Cardiac muscle cell (in vitro differentiated cells and primary cell): ENCODE results near the gene KLHL5. TPM values are rescaled to one million over a fixed set of nuclear protein-coding genes. Genes with fewer than 3 reads are reported as not detected.
A peak's percentile ranks its signal among the peaks of the same experiment; 100 is the strongest.
"Not testable (repeated sequence)": the region's sequence is repeated elsewhere in the genome, so short reads cannot be mapped to it uniquely, and the experiment has no call there.

Experiments
- DNase-seq, 2 donors: peaks; one replicate each; pipeline versions ENCODE4 v3.0.0 to v3.0.0-alpha.2; 2010 to 2017; ENCODE audit warnings: low read depth in 1 of 2, low spot score in 1 of 2
- H3K27ac ChIP-seq: fragments of 200-600 bp; sonication (generic); 2 replicates; pipeline ENCODE4 v1.5.1; 2016
- H3K27me3 ChIP-seq: fragments of 200-600 bp; sonication (generic); 2 replicates; pipeline ENCODE4 v1.6.0; 2016; ENCODE audit warnings: control low read depth
- H3K36me3 ChIP-seq: fragments of 200-600 bp; sonication (generic); 2 replicates; pipeline ENCODE4 v1.5.1; 2016; ENCODE audit warnings: control low read depth
- H3K4me1 ChIP-seq: fragments of 200-600 bp; sonication (generic); 2 replicates; pipeline ENCODE4 v1.8.1; 2017; ENCODE audit warnings: low read depth, mild to moderate bottlenecking, mixed run types
- H3K4me3 ChIP-seq: fragments of 200-600 bp; sonication (generic); 2 replicates; pipeline ENCODE4 v1.5.1; 2016; ENCODE audit warnings: mild to moderate bottlenecking
- H3K9me3 ChIP-seq: fragments of 200-600 bp; sonication (generic); 2 replicates; pipeline ENCODE4 v1.5.1; 2017; ENCODE audit warnings: low read depth, mild to moderate bottlenecking, control low read depth
- polyA plus RNA-seq: library from polyadenylated mRNA; unstranded; fragments of >200 nt; fragmentation: Nextera tagmentation; extraction: Ambion mirVana; gene quantifications from 2 replicates; pipeline ENCODE4 v1.2.1, GENCODE V29; 2016
- total RNA-seq: library from RNA; depleted of rRNA; stranded (reverse); fragments of >200 nt; gene quantifications from 2 replicates; pipeline ENCODE4 v1.2.3, GENCODE V29; 2016
- TF ChIP-seq, protein P1 (sequence below): IDR thresholded peaks from 2 replicates; pipeline ENCODE4 v1.5.1; 2012; ENCODE audit warnings: low read depth, mild to moderate bottlenecking, low read length

Gene KLHL5
- total and polyA plus RNA-seq, 2 experiments from 2014 or later: 20.7 to 27.7 TPM

DNA sequence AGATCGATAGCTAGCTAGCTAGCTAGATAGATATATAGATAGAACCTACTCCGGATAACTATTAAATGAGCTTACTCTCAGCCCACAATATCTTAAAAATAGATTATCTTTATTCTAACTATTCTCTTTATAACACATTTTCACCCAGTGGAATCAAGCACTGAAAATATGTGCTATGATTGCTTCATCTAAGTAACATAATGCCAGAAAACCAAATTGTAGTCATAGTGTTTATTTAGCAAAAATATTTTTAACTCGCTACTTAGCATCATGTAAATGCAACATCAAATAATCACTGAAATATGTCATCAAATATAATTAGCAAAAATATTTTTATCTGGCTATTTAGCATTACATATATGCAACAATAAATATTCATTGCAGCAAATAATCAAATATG is 31.3 kb upstream of the KLHL5 start:
- Histone ChIP-seq H3K27me3 (no peaks in the 10 kb centered on the region), H3K4me1 (no peaks in the 10 kb centered on the region), H3K36me3 (no peaks in the 10 kb centered on the region), H3K27ac (no peak overlapping the region), H3K4me3 (no peak overlapping the region), H3K9me3 (no peaks in the 10 kb centered on the region)
- TF ChIP-seq, protein P1, sequence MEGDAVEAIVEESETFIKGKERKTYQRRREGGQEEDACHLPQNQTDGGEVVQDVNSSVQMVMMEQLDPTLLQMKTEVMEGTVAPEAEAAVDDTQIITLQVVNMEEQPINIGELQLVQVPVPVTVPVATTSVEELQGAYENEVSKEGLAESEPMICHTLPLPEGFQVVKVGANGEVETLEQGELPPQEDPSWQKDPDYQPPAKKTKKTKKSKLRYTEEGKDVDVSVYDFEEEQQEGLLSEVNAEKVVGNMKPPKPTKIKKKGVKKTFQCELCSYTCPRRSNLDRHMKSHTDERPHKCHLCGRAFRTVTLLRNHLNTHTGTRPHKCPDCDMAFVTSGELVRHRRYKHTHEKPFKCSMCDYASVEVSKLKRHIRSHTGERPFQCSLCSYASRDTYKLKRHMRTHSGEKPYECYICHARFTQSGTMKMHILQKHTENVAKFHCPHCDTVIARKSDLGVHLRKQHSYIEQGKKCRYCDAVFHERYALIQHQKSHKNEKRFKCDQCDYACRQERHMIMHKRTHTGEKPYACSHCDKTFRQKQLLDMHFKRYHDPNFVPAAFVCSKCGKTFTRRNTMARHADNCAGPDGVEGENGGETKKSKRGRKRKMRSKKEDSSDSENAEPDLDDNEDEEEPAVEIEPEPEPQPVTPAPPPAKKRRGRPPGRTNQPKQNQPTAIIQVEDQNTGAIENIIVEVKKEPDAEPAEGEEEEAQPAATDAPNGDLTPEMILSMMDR: no peak
- DNase-seq: peak in 1 of 2 donors; percentile 39

DNA sequence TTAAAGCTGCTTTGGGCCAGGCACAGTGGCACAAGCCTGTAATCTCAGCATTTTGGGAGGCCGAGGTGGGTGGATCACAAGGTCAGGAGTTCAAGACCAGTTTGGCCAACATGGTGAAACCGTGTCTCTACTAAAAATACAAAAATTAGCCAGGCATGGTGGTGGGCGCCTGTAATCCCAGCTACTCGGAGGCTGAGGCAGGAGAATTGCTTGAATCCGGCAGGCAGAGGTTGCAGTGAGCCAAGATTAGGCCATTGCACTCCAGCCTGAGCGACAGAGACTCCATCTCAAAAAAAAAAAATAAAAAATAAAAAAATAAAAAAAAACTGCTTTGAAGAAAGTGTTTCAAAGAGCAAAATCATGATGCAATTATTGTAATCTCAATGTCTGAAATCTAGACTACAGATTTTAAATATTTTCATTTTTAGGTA is 30.4 kb upstream of the KLHL5 start:
- not testable (repeated sequence) for H3K36me3 ChIP-seq, H3K9me3 ChIP-seq, DNase-seq, H3K4me3 ChIP-seq, H3K4me1 ChIP-seq, H3K27me3 ChIP-seq, H3K27ac ChIP-seq

GRCh38 chr4:39032218-39033085 is 29.6 kb upstream of the KLHL5 start, which contains the start of gene TMEM156:
Gene TMEM156 (minus strand): TSS chr4:39032409. CDS start chr4:39032313, 96 bp downstream.
- no peaks in the 10 kb centered on the region for H3K4me1 ChIP-seq
- H3K4me3 ChIP-seq: no peak within 1 kb of the TSS
- H3K27ac ChIP-seq: no peak within 1 kb of the TSS
- DNase-seq: peak in 1 of 2 donors; percentile 47
- H3K27me3 ChIP-seq: no peaks in the 10 kb centered on the region
- TF ChIP-seq, protein P1: no peak
- no peaks in the 10 kb centered on the region for H3K36me3 ChIP-seq
- no peaks in the 10 kb centered on the region for H3K9me3 ChIP-seq

DNA sequence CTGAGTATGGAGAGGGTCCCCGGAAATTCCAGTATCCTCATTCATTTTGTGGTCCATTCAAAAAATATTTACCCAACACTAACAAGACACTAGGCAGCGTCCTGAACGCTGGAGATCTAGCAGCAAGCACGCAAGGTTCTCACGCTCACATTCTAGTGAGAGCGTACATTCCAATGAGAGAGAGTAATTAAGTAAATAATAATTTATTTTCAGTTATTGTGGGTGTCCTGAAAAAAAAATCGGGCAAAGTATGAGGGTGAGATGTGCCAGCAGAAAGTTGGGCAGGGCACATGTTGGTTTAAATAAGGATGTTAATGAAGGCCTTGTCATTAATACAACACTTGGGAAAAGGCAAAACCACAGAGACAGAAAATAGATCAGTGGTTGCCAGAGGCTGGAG is 25.9 kb upstream of the KLHL5 start:
- Histone ChIP-seq H3K27ac (no peak overlapping the region), H3K4me3 (no peak overlapping the region), H3K27me3 (no peaks in the 10 kb centered on the region), H3K4me1 (no peaks in the 10 kb centered on the region), H3K36me3 (no peaks in the 10 kb centered on the region), H3K9me3 (no peaks in the 10 kb centered on the region)
- peak in 1 of 2 donors; percentile 42 for DNase-seq
- TF ChIP-seq, protein P1: no peak

GRCh38 chr4:39037491-39037825 is 24.6 kb upstream of the KLHL5 start:
- H3K4me1 ChIP-seq: no peaks in the 10 kb centered on the region
- DNase-seq: no peak
- H3K4me3 ChIP-seq: no peak overlapping the region
- TF ChIP-seq, protein P1: no peak
- H3K27ac ChIP-seq: peak overlapping the region; percentile 6
- H3K27me3 ChIP-seq: no peaks in the 10 kb centered on the region
- no peaks in the 10 kb centered on the region for H3K36me3 ChIP-seq
- H3K9me3 ChIP-seq: no peaks in the 10 kb centered on the region

DNA sequence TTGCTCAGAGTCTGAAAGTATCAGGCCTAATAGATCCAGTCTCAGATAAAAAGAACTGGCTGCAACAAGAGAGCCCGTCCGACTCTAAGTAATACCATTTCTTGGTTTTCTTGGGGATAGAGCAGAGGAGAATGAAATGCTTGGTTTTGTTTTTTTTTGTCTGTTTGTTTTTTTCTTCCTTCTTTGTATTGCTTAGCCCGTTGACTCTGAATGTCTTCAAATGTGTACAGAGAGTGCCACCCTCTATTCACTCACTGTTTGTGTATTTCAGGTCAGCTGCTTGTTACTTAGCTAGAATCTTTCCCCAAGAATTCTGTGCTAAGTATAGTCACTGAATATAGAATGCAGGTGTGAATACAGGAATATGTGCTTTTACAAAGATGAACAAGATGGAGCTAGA is 24.1 kb upstream of the KLHL5 start:
- TF ChIP-seq, protein P1: no peak
- no peak for DNase-seq
- Histone ChIP-seq H3K4me3 (no peak overlapping the region), H3K27ac (no peak overlapping the region), H3K36me3 (no peaks in the 10 kb centered on the region), H3K9me3 (no peaks in the 10 kb centered on the region), H3K4me1 (no peaks in the 10 kb centered on the region), H3K27me3 (no peaks in the 10 kb centered on the region)
